Measurements from ENCODE around the gene AP2B1.
A peak's percentile ranks its signal among the peaks of the same experiment; 100 is the strongest.

The AP2B1 gene

DNA sequence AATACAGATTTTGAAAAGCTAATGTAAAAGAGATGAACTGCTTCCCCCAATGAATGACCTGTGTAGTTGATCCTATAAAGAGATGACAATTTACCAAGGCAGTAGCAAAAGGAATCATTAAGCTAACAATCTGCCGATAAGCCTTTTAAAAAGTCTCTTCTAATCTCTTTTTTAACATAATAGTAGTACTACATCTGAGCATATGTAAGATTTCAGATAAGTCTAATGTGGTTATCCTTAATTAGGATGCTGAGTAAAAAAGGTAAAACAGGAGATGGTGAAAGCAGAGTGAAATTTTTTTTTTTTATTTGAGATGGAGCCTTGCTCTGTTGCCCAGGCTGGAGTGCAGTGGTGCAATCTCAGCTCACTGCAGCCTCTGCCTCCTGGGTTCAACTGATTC lies 118.1 kb downstream of the AP2B1 start:
- DNase-seq: no peak

DNA sequence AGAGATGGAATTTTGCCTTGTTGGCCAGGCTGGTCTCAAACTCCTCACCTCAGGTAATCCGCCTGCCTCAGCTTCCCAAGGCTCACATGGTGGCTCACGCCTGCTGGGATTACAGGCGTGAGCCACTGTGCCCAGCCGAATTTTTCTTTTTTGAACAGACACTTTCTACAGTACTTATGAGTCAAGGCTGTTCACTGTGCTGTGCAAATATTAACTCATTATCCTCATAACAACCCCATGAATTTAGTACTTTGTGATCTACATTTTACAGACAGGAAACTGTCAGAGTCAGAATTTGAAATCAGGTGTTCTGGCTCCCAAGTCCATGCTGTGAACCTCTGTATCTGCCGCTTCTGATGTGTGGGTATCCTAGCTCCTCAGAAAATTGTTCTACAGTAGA lies 118.6 kb downstream of the AP2B1 start:
- no peak for DNase-seq

DNA sequence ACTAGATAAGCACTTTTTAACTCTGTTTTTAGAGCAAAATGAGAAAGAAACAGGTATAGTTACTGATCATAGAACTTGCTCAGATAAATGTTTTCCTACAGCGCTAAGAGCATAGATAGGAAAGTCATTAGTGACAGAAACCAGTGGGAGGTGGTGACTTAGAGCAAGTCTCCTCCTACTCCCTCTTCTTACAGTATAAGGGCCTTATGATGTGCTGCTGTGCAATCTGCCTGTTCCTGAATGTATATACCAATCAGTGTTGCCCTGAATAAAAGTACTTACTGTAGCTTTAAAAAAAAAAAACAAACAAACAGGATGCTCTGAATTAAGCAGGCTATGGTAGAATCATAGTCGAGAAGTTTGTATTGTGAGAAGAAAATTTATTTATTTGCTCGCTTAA lies 121.0 kb downstream of the AP2B1 start:
- DNase-seq: no peak

DNA sequence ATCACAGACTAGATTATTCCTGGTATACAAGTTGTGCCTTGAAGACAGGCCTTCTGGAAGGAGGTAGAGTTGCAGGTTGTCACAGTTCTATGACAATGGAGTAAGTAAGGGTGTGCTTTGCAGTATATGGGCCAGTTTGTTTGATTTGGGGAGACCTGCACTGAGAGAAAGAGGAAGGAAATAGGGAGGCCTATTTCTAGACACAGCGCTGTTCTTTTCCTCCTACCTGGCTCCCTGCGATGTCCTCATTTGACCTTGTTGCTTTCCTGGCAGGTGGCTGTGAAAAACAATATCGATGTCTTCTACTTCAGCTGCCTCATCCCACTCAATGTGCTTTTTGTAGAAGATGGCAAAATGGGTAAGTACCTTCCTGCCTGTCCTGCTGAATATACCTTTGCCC lies 121.8 kb downstream of the AP2B1 start:
- DNase-seq: no peak

DNA sequence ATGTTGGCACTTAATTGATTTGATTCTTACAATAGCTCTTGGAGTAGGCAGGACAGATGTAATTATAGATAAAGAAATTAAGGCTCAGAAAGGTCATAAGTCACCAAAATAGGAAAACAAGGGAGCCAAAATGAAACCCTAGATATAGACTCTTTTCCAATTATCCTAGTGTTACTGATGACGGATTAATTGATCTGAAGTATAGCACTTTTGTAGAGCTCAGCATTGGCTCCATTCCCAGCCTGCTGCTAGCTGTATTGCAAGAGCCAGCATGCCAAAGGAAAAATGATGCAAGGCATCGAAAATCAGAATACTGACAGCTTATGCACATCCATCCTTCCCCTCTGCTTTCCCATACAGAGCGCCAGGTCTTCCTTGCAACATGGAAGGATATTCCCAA lies 122.8 kb downstream of the AP2B1 start:
- no peak for DNase-seq

DNA sequence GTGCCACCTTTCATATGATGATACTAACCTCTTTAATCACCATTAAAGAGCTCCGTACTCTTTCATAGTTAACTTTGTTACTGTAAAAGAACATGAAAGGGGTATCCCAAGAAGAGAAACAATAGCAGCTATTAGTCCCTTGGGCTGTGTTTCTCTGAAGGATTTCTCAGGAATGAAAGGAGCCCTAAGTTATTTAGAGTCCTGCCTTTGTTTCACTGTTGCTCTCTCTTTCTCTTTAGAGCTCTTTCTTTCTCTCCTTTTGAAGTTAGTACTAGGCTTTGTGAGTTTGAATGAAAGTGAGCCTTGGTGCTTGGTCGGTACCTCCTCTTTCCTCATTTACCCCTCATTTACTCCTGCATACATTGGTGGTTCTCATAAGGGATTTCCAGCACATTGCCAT lies 123.8 kb downstream of the AP2B1 start:
- no peak for DNase-seq

DNA sequence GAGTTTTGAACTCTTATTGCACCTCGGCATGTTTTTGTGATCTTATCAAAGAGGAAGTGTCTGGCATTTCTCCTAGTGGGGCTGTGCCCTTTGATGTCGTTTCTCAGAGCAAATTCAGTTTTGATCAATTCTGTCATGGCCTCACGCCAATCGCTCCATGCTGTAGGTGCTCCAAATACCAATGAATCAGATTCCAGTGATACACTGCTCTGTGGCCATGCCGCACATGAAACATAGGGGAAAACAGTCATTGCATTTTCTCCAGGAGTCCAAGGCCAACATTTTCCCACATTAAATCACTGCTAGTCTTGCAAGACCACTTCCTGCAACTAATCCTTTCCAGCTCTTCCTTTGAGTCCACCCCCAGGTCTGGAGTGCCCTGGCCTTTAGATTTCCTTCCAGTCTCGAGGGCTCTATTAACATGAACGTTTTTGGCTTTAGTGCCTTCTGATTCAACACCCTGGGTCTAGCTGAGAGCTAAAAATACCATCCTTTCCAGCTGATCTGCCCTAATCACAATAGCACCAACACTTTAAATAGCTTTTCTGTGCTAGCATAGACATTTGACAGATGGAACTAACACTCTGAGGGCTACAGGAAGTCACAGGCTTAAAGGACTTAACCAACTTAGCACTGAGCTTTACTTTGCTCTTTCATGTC lies 126.1 kb downstream of the AP2B1 start:
- DNase-seq: no peak

DNA sequence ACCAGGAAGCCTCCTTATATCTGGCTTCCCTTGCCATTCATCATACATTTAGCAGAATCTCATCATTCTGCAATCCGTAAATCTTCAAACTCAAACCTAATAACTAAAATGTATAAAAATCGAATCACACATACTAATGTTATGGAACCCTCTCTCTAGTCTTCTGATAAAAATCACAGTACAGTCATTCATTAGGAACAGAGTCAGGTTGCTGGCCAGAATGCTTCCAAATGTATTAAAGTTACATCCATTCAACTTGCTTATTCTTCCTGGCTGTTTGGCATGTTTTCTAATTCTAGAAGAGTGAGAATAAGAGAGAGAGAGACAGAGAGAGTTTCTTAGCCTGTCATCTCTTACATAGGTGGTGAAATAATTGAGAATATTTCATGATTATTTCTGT lies 127.9 kb downstream of the AP2B1 start:
- DNase-seq: no peak

DNA sequence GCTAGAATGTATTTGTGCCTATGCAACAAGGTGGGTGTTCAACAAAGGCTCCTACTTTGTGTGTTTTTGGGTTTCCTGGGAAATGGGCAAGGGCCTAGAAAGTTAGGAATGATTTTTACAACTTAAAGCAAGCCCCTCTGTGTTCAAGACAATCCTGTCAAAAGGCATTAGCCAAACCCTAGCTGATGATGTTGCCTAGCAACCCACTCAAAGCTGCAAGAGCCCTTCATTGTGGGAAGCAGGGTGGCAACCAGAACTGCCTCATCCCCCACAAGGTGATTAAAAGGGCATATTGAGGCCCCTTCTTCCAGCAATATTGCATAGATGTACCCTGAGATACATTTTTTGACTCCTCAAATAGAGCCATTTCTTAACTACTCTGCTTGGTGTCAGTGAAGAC lies 128.3 kb downstream of the AP2B1 start:
- peak; percentile 89 for DNase-seq

DNA sequence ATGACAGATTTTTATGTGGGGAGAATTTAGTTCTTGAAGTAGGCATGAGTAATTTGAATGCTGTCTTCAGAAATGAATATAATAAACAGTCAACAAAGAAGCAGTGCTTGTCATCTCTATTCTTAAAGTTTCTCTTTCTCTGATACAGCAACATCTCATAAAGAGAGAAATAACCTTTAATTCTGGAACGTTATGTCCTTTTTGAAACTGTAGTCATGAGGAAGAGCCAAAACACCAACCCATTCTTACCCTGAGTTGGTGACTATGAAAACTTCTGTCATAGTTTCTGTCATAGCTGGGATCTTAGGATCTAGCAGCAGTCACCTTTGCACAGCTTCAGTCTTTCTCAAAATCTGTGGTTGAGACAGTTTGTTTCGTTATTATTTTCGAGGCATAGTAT lies 129.1 kb downstream of the AP2B1 start:
- no peak for DNase-seq

DNA sequence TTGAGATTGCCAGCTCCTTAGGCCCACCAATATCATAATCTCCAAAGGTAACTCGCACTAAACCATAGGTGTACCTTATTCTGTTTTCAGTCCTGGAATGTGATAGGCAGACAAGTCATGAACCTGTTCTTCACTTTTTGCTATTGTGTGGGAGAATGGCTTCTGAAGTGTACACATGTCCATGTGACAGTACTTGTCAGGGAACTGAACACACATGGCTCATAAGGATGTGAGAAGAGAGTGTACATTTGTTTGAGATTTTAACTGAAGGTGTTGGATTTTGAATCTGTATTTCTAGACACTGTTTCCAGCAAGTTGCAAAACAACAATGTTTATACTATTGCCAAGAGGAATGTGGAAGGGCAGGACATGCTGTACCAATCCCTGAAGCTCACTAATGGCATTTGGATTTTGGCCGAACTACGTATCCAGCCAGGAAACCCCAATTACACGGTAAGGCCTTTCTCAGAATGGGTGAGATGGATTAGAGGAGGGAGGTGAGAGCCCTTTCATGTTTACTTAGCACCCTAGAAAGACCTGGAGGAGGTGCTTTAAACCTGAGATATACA lies 129.9 kb downstream of the AP2B1 start:
- no peak for DNase-seq

DNA sequence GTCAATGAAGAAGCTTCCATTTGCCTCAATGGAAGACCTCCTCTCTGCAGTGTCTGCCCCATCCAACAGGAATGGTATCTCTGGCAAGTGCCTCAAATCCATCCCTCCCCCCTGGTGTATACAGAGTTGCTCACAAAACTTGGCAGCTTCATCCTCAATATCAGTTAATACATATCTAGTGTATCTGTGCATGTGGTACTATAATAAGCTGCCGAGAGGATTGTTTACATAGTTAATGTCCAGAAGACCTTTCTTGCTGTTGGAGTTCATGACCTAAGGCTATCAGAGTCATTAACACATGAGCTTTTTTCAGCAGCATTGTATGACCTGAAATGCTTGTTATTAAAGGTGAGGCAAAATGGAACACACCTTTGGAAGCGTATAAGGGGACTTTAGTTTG lies 130.4 kb downstream of the AP2B1 start:
- DNase-seq: no peak

DNA sequence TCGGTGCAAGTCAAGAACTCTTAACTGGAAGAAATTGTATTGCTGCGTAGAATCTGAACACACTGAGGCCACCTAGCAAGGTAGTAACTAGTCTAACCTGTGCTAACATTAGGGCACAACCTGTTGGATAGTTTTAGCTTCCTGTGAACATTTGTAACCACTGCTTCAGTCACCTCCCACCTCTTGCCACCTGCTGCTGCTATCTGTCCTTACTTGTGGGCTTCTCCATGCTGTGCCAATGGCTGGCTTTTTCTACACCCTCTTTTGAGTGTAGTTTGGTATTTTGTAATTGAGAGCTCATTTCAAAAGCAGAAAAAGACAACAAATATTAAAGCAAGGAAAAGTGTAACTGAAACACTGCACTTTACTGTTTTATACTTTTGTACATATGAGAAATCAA lies 136.6 kb downstream of the AP2B1 start:
- no peak for DNase-seq

DNA sequence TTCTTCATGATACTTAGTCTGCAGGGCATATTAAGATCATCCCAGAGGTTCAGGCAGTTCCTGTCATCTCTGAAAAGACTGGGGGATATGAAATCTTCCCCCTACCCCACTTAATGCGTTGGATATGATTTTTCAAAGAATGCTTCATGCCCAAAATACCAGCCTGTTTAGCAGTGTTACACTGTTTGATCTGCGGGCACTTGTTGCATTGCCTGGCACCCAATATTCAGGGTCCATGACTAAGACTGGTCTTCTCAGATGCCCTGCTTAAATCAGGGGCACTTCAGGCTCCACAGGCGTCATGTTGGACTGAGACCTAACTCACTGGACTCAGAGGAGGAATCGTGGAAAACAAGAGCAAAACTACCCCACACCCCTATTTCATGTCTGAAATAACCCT lies 137.9 kb downstream of the AP2B1 start:
- DNase-seq: no peak

DNA sequence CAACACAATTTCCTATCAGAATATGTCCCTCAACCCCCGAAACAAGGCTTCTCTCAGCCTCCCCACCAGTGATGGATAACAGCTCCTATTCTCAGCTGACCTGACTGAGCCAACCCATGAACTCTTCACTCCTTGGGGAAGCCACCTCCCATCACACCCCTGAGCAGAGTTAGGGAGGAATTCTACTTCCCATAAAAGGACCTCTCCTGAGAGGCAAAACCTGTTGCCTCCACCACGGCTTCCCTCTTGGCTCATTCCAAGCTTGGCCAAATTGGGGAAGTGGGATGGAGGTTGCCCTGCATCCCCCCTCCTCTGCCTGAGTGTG lies 138.6 kb downstream of the AP2B1 start:
- DNase-seq: no peak

DNA sequence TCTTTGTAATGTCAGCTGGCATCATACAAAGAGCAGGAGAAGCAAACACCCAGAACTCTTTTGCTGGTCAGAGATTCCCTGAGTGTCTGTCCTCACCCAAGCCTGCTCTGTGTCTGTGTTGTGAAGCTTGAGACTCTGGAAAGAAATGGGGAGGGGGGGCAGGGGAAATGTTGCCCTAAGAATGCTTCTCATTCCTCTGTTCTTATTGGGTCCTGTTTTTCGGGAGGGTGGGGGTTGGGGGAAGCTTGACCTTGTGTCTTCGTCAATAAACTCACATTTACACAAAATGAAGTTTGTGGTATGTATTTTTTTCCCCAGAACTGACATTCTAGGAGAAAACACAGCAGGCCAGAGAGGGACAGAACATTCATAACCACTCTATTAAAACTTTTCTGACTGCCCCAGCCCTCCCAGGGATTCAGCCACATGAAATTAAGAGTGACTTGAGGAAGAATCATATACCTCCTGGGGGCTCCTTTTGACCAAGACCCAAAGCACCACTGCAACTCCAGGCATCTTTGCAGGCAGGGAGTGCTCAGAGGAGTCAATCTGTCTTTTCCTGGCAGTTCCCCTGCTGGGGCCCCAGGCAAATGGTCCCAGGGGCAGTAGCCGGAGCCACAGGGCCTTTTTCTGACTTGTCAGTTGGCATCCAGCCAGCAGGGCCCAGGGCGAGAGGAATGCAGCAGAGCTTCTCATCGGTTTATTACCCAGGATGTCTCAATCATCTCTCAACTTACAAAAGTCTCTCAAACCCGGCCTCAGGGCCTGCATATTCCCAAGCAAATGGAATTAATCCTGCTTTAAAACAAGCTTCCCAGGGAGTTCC lies 139.2 kb downstream of the AP2B1 start:
- peak; percentile 44 for DNase-seq

DNA sequence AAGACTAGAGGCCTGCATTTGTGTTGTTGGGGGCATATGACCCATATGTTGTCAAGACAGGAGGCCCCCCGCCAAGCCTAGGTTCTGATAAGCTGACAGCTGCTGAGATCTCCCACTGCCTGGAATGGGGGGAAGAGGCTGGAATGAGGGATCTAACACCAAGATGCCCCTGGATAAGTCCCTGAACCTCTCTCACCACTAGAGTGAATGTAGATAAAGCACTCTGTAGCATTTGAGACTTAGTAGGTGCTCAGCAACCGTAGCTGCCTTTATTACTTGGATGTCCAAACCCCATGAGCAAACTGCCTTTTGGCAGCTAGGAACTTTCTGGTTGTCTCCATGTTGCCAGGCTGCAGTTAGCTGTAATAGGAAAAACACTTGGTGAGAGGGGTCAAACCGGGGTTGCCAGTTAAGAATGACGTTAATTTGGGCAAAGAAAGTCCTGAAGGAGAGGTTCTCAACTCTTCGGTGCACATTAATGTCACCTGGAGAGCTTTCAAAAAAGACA lies 139.9 kb downstream of the AP2B1 start:
- no peak for DNase-seq

DNA sequence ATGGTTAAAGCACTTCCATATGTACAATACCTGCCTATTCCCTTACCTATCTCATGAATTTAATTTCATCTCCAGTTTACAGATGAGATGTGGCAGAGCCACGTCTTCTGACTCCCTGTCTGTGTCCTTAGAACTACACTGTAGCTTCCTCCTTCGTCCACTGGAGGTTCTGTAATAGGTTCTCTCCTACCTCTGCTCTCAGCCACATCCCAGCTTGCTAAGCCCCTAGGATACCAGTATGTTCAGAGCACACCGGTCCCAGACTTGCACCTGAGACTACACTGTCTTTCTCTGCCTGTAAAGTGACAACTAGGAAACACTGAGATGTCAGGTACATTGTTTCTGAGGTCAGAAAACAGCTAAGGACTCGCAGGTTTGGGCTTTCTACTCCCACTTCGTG lies 140.5 kb downstream of the AP2B1 start:
- DNase-seq: no peak

DNA sequence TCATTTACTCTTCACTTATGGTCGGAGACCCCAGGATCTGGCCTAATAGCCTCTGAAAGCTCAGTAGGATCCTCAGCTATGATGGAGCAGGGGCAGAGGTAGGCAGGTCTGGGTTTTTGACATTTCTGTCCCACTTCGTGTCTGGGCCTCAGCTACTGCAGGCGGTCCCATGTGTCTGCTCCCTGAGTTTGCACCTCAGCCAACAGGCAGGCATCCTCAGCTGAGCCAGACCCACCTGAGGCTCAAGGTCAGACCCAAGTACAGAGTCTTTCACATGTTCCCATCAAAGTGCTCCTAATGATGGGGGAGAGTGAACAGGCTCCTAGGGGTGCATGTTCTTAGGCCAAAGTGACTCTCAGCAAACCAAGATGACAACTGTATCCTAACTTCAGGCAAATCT lies 141.4 kb downstream of the AP2B1 start:
- no peak for DNase-seq

DNA sequence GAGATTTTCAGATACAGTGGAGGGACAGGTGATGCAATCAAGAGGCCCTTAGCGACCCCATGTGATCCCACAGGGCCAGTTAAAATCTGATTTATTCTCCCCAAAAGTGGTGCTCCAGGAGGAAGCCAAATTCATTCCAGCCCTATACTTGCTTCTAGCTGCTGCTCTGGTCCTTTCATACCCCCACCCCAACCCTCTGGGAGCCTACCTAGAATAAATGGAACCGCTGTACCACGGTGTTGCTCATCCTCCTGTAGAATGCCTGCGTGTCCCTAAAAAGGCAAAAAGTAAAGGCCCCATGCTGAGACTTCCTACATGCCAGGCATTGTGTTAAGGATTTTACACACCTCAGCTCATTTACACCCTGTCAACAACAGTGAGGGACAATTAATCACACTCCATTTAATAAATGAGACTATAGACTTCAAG lies 142.3 kb downstream of the AP2B1 start:
- no peak for DNase-seq

DNA sequence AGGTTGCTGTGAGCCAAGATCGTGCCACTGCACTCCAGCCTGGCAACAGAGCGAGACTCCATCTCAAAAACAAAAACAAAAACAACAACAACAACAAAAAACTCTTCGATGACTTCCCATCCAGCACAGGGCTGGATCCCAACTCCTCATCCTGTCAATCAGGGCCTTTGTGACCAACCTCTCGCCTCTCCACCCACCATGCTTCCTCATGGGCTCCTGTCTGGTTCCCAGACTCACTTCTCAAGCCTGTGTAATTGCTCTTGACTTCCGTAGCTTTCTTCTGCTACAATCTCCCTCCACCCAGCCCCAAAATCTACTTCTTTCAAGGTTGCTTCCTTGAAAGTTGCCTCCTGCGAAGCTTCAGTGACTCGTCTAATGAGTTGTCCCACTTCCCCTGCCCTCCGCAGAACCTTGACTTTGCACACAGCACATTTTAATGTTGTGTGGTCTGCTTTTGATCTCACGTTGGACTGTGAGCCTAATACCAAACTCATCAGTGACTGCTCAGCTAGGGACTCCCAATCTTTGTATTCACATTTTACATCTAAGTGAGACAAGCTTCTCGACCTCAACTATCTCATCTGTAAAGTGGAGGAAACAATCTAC lies 143.4 kb downstream of the AP2B1 start:
- no peak for DNase-seq

DNA sequence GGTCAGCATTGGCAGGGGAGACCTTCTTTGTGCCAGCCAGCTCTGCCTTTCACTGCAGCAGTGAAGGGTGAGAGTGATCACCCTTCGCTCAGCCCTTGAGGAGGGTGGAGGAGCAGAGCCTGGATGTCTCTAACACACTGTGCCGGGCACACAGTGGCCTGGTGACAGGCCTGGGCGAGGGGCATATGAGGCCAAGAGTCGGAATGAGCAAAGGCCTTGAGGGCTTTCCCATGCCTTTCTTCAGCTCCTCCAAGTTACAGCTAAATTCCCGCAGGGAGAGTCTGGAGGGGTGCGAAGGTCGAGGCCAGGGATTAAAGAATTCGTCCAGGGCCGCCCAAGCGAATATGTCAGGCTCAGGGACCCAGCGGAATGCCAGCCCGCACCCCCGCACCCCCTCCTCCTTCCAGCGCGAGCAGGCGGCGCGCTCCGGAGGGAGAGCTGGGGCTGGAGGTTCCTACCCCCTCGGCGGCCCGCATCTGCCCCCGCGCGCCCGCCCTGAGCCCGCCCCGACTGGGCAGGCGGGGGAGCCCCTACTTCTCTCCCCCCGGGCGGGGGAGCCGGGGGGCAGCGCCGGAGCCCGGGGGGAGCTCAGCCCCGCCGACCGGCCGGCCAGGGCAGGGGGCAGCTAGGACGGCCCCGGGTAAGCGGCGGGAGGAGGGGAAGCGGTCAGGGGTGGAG lies 144.3 kb downstream of the AP2B1 start, which contains the start of gene RASL10B:
TSS of gene RASL10B (plus strand) at position 401 of the 678 bp plus-strand sequence. CDS start 3,546 bp downstream, outside the sequence.
- DNase-seq: peak; percentile 77

Data from retina (tissue), 1 donor.